HT-29 (cell line): ENCODE measurements around the gene KCNC1. TPM values are rescaled to one million over a fixed set of nuclear protein-coding genes. Genes with fewer than 3 reads are reported as not detected.

Source experiments
- DNase-seq: peaks from one replicate; pipeline ENCODE4 v3.0.0-alpha.2; 2015; ENCODE audit warnings: low spot score
- total RNA-seq: library from RNA; depleted of rRNA; stranded (reverse); fragments of >200 nt; shearing (Covaris generic); gene quantifications from 2 replicates; pipeline ENCODE4 v1.2.3, GENCODE V29; 2014

KCNC1 gene
- total RNA-seq, 1 experiment from 2014 or later: not detected

DNA sequence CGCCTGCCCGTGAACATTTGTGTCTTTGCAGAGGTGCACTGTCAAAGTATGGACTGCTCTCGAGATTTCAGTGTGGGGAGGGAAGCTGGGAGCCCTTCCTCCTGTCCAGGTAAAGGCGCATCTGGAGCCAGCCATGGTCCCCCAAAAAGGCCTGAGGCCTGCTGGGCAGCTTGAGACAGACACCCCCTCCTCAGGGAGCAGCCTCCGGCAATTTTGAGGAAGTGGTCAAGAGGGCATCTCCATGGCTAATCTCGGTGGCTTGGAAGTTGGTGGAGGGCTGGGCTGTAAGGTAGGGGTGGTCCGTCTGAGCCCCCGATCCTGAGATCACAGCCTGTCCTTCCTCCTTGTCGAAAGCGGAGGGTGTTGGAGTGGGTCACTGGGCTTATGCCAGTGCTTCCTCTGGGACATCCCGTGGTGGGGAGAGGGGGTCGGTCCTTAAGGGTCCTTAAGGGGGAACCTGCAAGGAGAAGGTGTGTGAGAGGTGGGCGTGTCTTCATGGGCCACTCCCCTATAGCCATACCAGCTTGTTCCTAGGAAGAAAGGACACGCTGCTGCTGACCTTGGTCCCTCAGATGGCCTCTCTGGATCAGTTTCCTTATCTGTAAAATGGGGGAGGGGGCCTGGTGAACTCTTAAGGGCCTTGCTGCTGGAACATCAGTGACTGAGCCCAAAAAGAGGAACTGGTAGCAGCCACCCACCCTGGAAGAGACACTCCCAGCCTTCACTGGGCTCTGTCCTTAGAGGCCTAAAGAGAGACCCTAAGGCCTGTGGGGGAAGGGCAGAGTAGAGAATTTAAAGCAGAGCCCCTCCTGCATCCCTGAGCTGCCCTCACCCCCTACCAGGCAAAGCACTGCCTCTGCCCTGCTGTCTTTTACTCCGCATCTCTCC, 2.6 kb downstream of the KCNC1 start:
- no peak for DNase-seq

DNA sequence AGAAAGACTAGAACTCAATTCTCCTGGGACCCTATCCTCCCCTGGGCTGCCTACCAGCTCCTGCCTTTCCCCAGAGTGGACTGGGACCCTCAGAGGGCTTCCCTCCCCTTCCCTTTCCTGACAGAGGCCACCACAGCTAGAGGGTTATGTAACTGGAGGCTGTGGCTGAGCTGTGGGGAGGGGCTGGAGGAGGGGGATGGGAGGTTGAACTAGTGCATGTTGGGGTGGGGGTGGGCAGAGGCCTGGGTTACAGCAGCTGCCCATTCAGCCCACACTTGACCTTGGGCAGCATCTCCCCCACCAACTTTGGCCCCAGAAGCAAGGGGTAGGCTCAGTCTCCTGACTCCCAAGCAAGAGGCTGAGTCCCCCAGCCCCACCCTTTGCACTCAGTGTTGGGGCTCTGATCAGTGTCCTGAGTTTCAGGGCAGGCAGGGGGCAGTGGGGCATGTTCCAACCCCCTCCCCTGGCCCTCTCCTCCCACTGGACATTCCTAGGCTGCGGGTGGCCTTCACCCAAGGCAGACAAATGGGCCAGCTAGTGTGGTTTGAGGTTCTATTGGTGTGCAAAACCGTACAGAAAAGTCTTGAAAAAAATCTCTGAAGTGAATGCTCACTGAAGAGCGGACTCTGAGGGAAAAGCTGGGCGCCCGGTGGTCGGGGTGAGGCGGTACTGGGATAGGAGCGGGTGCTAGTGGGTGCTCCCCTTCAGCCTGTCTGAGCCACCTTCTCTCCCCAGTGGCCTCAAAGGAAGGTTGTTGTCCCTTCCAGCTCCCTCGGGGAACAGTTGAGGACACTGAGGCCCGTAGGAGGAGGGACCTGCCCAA, 3.8 kb downstream of the KCNC1 start:
- no peak for DNase-seq

DNA sequence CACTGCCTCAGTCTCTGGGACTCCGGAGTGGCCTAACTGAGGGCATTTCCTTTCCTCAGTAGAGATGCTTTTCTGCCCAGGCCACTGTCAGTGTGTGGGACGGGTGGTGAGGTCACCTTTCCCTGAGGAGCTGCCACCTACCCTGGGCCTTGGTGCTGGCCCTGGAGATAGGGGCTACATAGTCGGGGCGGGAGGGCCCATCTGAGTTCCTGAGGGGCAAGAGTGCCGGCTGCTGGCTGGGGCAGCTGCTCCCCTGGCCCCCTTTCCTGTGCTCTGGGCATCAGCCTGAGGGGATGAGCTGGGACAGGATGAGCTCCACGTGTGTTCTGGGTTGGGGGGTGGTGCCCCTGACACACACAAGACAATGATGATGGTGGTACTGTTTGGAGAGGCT, 5.4 kb downstream of the KCNC1 start:
- DNase-seq: no peak

DNA sequence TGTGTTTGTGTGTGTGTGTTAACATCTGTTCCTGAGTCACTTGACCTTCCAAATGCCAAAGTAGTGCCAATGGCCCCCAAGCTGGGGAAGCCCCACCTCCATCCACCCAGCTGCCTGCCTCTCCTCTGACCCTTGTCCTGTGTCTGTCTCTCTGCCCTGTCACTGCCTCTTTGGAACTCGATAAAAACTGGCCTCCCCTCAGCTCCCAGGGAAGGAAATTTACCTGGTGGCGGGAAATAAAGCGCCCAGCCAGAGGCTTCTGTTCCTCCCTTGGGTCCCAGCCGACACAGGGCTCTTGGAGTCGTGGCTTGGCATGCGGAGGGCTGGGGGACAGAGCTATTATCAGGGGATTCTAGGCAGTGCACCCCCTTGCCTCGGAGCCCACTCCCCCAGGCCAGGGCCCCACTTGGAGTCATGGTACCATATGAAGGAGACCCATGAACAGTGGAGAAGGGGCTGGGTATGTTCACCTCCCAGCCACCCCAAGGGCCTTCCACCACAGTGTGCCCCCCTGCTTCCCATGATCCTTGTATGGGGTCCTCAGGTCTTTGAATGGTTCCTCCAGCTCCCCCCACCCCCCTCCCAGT, 6.2 kb downstream of the KCNC1 start:
- DNase-seq: no peak

DNA sequence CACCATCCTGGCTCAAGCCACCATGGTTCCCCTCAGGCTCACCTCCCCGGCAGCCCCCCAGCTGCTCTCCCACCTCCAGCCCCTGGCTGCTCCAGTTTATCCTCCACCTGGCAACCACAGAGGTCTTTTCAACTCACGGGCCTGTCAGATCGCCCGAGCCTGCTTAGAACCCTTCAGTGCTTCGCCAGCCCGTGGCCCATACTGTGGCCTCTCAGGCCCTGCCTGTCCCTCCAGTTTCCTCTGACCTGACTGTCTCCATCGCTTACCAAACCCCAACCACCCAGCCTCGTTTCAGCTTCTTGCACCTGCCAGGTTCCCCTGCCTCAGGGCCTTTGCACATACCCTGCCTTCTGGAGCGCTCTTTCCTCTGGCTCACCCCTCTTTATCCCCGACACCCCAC, 6.9 kb downstream of the KCNC1 start:
- DNase-seq: no peak

DNA sequence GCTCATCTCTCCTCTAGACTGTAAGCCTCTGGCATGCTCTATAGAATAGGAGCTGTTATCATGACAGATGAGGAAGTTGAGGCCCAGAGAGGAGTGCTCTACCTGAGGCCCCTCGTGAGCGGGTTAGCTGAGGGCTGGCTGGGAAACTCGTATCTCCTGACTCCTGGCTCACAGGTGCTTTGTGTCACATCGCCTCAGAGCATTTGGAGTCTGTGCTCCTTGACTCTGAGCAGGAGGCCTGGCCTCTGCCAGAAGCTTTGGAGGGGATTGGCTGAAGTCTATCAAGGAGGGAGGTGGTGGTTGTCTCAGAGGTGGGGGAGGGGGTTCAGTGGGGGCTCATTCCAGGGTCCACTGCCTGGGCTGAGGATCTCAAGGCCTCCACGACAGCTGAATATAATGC, 7.4 kb downstream of the KCNC1 start:
- no peak for DNase-seq

DNA sequence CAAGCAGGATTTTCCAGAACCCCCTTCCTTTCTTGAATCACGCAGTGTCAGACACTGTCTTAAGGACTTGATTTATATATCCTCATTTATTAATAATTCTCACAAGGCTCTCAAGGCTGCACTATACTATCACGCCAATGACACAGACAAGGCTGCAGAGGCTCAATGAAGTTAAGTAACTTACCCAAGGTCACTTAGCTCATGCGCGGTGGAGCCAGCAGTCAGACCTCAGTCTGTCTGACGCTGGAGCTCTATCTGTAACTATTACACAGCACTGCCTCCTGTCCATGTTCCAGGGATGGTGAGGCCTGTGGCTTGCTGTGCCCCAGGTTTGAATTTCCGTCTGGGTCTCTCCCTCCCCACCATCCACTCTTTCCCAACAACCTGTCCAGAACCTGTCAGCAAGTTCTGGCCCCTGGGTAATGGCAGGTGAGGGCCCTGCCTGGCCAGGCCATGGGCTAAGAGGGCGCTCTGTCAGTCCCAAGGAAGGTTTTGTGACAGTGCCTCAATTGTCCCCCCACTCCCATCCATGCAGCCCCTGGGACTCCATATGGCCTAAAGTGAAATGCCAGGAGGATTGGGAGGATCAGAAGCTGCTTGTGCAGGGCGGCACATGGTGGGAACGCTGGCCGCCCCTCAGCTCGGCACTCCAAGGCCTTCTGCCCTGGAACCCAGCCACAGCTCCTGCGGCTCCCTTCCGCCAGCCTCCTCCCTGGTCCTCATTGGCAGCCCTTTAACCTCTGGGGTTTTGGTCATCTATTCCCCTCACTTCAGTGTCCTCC, 8.6 kb downstream of the KCNC1 start:
- no peak for DNase-seq

DNA sequence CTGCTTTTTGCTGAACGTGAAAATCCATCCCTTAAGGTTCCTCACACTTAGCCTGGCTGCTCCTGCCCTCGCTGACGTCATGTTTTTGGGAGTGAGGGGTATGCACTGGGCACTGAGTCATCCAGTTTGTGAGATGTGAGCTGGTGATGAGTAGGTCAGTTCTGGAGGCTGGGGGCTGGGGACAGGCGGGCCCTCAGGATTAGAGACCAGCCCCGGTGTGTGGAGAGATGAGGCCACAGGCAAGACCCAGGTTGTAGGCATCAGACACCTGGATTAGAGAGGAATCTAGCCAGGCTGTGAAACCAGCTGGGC, 9.2 kb downstream of the KCNC1 start:
- no peak for DNase-seq

DNA sequence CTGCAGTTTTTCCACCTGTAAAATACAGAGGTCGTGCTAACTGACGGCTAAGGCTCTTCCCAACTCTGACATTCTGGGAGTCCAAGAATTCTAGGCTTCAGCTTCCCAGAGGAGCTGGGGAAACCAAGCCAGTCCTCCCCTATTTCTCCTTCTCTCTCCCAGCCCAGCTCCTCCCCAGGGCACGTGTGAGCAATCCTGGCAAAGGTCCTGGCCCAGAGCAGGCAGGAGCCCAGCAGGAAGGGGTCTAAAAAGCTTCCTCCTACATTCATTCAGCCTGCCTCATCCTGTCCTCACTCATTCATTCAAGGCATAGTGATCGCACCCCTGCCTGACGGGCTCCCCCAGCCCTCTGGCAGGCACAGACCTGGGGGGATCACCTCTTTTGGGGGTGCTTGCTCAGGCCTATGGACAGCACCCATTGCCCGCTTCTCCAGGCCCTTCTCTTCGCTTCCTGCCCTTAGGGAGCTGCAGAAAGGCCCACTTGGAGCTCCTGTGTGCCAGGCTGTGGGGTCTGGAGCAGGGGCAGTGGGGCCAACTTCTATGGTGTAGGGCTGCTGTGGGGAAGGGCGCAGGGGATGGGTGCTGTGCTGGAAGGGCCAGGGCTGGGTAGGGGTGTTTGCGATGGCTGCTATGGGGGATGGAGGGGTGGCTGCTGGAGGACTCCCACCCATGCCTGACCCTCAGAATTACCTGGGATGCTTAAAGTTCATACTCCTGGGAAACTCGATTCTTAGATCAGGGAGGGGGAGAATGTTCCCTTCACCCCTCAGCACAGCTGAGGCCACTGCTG, 9.8 kb downstream of the KCNC1 start:
- no peak for DNase-seq

DNA sequence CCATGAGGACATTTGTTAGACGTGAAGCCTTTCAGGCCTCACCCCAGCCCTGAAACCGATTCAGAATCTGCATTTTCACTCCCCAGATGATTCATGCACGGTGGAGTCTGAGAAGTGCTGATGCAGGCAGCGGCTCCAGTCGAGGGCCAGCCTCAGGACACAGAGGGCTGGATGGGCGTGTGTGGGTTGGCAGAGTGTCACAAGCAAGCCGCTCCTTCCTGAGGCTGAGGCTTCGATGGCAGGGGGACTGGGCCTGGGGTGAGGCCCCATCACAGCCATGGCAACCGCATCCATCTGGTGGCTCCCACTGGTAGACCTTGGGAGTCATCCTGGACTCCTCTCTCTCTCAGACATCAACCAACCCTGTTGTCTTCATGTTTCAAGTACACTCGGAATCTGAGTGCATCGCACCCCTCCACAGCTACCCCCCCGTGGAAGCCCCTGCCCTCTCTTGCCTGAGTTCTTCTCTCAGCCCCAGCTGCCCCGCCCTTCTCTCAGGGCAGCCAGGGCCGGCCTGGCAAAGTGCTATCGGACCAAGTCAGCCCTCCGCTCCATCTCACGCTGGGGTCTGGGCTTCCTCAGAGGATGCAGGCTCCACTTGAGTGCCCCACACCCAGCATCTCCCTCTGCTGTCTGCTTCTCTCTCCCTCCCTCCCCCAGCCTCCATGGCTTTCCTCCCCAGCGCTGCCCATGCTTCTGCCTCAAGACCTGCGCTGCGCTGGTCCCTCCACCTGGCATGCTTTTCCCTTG, 10.6 kb downstream of the KCNC1 start:
- DNase-seq: no peak

DNA sequence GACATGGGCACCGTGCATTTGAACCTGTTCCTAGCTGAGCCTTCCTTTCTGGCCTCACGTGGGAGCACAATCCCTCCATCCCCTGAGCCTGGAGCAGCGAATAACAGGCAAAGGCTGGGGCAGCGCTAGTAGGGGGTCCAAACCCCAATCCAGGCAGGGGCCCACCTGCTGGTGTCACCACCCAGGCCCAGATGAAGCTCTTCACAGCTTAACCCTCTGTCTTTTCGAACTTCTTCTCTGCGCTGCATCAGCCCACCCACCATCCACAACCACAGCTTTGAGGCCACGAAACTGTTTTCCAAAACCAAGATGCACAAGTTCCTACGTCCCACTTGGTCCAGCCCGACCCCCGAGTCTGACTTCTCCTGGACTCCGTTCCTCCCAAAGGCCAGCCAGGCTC, 11.5 kb downstream of the KCNC1 start:
- no peak for DNase-seq

DNA sequence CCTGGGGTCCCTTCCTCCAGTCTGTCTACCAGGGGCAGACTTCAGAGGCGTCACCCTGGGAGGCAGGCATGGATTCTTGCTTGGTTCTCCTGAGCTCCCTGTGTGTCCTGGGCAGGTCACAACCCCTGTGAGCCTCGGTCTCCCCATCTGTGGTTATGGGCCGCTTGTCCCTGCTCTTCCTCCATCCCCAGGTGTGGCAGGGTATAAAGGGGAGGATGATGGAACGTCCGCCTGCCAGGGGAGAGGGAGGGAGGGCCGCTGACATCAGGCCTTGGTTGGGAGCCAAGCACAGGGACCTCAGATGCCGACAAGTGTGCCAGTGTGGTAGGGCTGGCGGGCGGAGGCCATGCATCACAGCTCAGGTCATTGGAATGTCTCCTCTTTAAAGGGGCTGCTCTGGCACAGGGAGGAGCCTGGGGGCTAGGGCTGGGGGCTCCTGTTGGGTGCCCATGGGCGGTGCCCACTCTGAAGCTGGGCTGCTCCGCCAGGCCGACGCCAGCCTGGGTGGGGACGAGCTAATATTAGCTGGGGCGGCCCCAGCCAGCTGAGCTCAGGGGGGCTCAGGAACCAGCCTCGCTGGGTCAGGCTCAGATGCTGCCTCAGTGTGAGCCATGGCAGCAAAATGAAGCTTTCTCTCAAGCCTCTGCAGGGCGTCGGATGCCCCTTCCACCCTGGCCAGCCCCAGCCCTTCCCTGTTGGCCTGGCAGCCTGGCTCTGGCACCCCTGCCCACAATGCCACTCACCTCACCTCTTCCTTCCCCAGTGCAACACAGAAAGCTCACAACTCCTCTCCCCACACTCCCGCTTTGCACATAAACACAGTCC, 12.8 kb downstream of the KCNC1 start:
- no peak for DNase-seq

DNA sequence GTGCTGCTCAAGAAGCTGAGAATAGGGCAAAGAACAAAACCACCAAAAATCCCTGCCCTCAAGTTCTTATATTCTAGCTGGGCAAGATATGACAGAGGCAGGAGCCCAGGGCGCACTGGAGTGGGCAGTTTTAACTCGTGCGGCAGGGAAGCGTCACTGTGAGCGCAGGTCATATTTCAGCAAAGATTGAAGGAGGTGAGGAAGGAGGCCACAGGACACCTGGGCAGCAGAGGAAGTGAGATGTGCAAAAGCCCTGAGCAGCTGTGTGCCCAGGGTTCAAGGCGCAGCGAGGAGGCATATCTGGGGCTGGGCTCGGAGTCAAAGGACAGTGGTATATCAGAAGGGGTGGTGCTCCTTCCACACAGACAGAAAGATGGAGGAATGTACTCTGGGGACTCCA, 13.5 kb downstream of the KCNC1 start:
- no peak for DNase-seq

DNA sequence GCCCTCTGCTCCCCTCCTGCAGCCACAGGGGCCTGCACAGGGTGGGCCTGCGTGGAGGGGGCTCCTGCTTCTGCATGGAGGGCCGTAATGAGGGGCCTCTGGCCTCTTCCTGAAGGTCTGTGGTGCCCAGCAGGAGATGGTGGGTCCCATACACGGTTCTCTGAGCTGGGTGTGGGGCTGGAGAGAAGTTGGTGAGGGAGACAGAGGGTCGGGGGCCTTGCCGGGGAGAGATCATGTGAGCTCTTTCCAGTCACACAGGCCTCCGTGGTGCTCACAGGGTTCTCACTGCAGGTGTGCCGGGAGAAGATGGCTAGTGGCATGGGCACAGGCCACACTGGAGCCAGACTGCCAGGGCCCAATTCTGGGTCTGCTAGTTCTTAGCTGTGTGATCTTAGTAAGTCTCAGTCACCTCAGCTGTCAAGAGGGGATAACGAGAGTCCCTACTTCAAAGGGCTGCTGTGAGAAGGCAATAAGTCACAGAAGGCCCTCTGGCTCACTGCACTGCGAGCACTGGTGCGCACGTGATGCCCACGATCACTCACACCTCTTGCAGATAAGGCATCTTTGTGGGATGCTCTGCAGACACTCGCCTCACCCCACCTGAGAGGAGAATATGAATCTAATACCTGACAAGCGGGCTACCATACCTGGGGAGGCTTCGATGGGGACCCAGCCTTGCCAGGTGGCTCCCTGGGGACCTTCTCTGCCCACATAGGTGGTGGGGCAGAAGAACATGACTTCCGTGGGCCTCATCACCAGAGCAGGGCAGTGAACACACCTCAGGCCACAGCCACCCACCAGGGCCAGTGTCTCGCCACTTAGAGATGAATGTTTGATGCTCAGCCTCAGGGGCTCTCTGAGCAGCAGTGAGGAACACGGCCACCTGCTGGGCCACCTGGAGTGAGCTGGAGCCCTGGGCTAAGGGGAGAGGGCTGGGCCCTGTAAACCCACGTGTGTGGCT, 14.5 kb downstream of the KCNC1 start:
- no peak for DNase-seq

DNA sequence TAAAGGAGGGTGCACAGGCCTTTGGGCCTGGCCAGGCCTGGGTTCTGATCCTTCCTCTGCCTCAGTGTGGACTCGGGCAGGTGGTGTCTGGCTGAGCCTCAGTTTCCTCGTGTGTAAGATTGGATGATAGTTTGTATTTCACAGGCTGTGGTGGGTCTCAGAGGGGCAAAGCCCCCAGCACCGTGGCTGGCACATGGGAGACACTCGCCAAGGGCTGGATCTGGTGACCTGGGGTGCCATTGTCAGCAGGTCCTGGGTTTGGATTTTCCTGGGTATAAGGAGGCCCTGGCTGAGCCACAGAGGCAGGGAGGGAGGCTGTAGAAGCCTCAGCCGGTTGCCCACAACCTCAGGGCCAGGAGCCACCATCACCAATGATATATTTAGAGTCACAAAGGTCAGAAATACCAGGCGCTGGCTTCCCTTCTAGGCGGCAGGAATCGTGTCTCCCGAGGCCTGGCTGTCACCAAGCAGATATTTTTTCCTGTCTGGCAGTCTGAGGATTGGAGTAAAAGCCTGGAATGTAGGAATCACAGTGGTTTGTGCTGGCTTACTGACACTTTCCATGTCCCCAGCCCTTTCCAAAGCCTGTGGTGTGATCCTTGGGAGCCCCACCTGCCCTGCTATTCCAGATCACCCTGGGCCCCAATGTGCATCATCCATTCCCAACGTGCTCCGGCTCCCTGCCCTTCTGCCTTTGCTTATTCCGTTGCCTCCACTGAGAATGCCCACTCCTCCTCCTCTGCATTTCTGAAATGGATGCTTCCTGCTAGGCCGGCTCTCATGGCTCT, 15.6 kb downstream of the KCNC1 start:
- no peak for DNase-seq

DNA sequence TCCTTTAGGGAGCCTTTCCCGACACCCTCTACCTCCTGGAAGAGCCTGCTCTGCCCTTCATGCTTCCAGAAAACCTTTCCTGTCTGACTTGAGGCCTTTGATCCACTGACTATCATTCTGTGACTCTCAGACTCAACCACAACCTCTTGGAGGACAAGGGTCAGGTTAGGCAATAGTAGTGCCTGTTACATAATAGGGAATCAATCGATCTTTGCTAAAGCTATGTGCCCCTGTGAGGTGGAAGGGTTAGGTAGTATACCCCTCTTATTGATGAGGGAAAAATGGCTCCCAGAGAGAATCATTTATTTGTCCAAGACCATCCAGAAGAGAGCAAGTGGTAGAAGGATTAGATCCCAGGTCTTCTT, 16.2 kb downstream of the KCNC1 start:
- DNase-seq: no peak

DNA sequence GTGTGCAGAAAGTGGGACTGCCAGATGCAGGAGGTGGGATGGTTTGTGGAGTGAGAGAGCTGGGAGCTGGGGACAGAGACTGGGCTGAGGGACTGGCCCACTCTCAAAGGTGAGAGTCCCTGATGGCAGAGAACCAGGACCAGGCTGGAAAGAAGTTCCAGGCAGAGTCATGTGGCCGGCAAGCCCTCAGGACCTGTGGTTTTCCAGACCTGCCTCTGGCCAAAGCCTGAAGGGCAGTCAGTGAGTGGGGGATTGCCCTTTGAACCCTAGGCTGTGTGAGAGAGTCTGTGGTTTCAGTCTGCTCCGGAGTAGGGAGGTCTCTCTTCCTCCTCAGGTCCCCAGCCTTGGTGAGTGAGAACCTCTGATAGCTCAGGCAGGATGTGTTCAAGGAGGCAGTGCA, 17.0 kb downstream of the KCNC1 start:
- no peak for DNase-seq

DNA sequence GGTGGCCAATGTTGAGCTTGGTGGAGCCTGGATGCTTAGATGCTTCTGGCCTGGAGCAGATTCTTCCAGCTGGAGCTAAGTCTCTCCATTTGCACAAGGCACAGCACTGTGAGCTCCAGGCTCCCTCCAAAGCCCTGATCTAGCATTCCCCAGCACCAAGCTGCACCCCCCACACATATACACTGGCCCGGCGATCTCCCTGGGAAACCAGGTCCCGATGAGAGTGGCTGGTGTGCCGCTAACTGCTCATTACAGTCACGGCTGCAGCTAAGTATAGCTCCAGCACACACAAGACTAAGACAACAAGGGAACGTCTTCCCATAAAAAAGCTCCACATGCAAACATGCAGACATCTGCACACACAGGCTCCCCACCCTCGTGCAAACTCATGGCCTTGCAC, 17.6 kb downstream of the KCNC1 start:
- DNase-seq: no peak
